H1 (cell line): ENCODE data around the gene PPIL4. TPM values are rescaled to one million over a fixed set of nuclear protein-coding genes. Genes with fewer than 3 reads are reported as not detected.

Experiments used
- CTCF ChIA-PET: fragments of 300-600 bp; sonication (Branson Sonifier 250); formaldehyde crosslinking; loops from one replicate; lab custom pipeline; 2021; ENCODE audit not compliant: partially characterized antibody; lab: Charles Lee
- POLR2A ChIA-PET: fragments of 300-600 bp; sonication (Branson Sonifier 250); formaldehyde crosslinking; loops from one replicate; lab custom pipeline; 2021; ENCODE audit warnings: inconsistent platforms; ENCODE audit not compliant: partially characterized antibody; lab: Charles Lee
- DNase-seq, 2 experiments: peaks; one replicate each; pipeline versions ENCODE4 v3.0.0 to v3.0.0-alpha.2; 2010 to 2022; ENCODE audit warnings: low spot score in 2 of 2, low read depth in 1 of 2, mixed read lengths in 1 of 2
- FAIRE-seq: peaks from 2 replicates; lab custom pipeline; 2011; peaks lifted over from hg19 to GRCh38; lab: Jason Lieb, UNC
- H2AFZ ChIP-seq: 2 replicates; pipeline ENCODE4 v1.8.1; 2012; ENCODE audit warnings: low read length, inconsistent platforms
- H2AK5ac ChIP-seq: 2 replicates; pipeline ENCODE4 v1.6.1; 2013; ENCODE audit warnings: low read depth, low read length
- H2BK120ac ChIP-seq: replicated peaks from 2 replicates; pipeline ENCODE3; 2013; ENCODE audit warnings: low read depth, low read length, inconsistent platforms
- H2BK12ac ChIP-seq: 2 replicates; pipeline ENCODE4 v1.6.1; 2013; ENCODE audit warnings: low read depth, low read length
- H2BK15ac ChIP-seq: 2 replicates; pipeline ENCODE4 v1.6.1; 2013; ENCODE audit warnings: low read length
- H2BK20ac ChIP-seq: 2 replicates; pipeline ENCODE4 v1.6.1; 2013; ENCODE audit warnings: low read length
- H2BK5ac ChIP-seq: 2 replicates; pipeline ENCODE4 v1.6.1; 2013; ENCODE audit warnings: low read depth, low read length
- H3K14ac ChIP-seq: 2 replicates; pipeline ENCODE4 v1.6.1; 2013; ENCODE audit warnings: inconsistent platforms; ENCODE audit not compliant: insufficient read length
- H3K18ac ChIP-seq: 2 replicates; pipeline ENCODE4 v1.6.1; 2013; ENCODE audit warnings: low read length; ENCODE audit errors: extremely low read depth
- H3K23ac ChIP-seq: 2 replicates; pipeline ENCODE4 v1.6.1; 2013; ENCODE audit warnings: inconsistent platforms; ENCODE audit not compliant: insufficient read length
- H3K23me2 ChIP-seq: 2 replicates; pipeline ENCODE4 v1.6.1; 2013; ENCODE audit warnings: low read depth, low read length
- H3K27ac ChIP-seq: 2 replicates; pipeline ENCODE4 v1.6.1; 2011; ENCODE audit warnings: low read depth, low read length, inconsistent platforms
- H3K27me3 ChIP-seq, 4 experiments: replicated peaks in 1 of 4; 1 replicate in 1 of 4; 2 replicates in 3 of 4; pipeline versions ENCODE4 v1.6.1 to v1.8.1; 2011 to 2013; ENCODE audit warnings: low read length in 3 of 4, mild to moderate bottlenecking in 3 of 4, inconsistent platforms in 2 of 4, mixed read lengths in 2 of 4, moderate library complexity in 1 of 4; ENCODE audit not compliant: control insufficient read depth in 3 of 4, insufficient read depth in 3 of 4; ENCODE audit errors: extremely low read depth in 1 of 4
- H3K36me3 ChIP-seq, 4 experiments: 2 replicates each; pipeline versions ENCODE4 v1.6.1 to v1.8.1; 2011 to 2013; ENCODE audit warnings: mild to moderate bottlenecking in 4 of 4, low read length in 3 of 4, moderate library complexity in 2 of 4, control low read depth in 1 of 4, inconsistent platforms in 1 of 4; ENCODE audit not compliant: insufficient read depth in 4 of 4, control insufficient read depth in 2 of 4
- H3K4ac ChIP-seq: replicated peaks from 2 replicates; pipeline ENCODE3; 2013; ENCODE audit warnings: low read length, low read depth, mixed read lengths, inconsistent platforms; ENCODE audit not compliant: insufficient read length
- H3K4me1 ChIP-seq, 4 experiments: replicated peaks in 1 of 4; 1 replicate in 1 of 4; 2 replicates in 3 of 4; pipeline versions ENCODE4 v1.6.1 to v1.8.1; 2011 to 2013; ENCODE audit warnings: low read length in 3 of 4, inconsistent platforms in 2 of 4, mixed read lengths in 1 of 4; ENCODE audit not compliant: insufficient read depth in 4 of 4, control insufficient read depth in 3 of 4
- H3K4me2 ChIP-seq, 2 experiments: 2 replicates each; pipeline versions ENCODE4 v1.6.1 to v1.8.1; 2011 to 2013; ENCODE audit warnings: low read depth in 2 of 2, low read length in 2 of 2, control low read depth in 1 of 2, inconsistent platforms in 1 of 2, mild to moderate bottlenecking in 1 of 2; ENCODE audit not compliant: insufficient read depth in 1 of 2
- H3K4me3 ChIP-seq, 4 experiments: fragments of 200-600, 300-600 bp in 1 of 4; sonication (generic), shearing (Covaris generic), sonication (Bioruptor Twin) in 1 of 4; 2 replicates each; pipeline versions ENCODE4 v1.5.1 to v1.8.1; 2011 to 2016; ENCODE audit warnings: low read length in 4 of 4, low read depth in 3 of 4, control low read depth in 2 of 4, inconsistent platforms in 2 of 4, mild to moderate bottlenecking in 2 of 4, mixed read lengths in 1 of 4, moderate library complexity in 1 of 4; ENCODE audit not compliant: insufficient read depth in 2 of 4; ENCODE audit errors: extremely low read depth in 1 of 4
- H3K56ac ChIP-seq: replicated peaks from 2 replicates; pipeline ENCODE3; 2013; ENCODE audit warnings: low read depth, mild to moderate bottlenecking, mixed read lengths, low read length, inconsistent platforms; ENCODE audit not compliant: insufficient read length
- H3K79me1 ChIP-seq: 2 replicates; pipeline ENCODE4 v1.6.1; 2013; ENCODE audit warnings: low read depth, low read length, control low read depth
- H3K79me2 ChIP-seq, 2 experiments: 2 replicates each; pipeline versions ENCODE4 v1.6.1 to v1.8.1; 2012 to 2013; ENCODE audit warnings: low read length in 2 of 2, mild to moderate bottlenecking in 2 of 2, inconsistent platforms in 1 of 2; ENCODE audit not compliant: insufficient read depth in 2 of 2, control insufficient read depth in 1 of 2
- H3K9ac ChIP-seq, 4 experiments: replicated peaks in 1 of 4; 1 replicate in 1 of 4; 2 replicates in 3 of 4; pipeline versions ENCODE4 v1.6.1 to v1.8.1; 2011 to 2013; ENCODE audit warnings: low read depth in 3 of 4, low read length in 3 of 4, control low read depth in 2 of 4, mild to moderate bottlenecking in 2 of 4, moderate library complexity in 2 of 4, inconsistent platforms in 1 of 4; ENCODE audit errors: extremely low read depth in 1 of 4
- H3K9me3 ChIP-seq, 2 experiments: 2 replicates each; pipeline versions ENCODE4 v1.6.1 to v1.8.1; 2012 to 2013; ENCODE audit warnings: mild to moderate bottlenecking in 2 of 2, moderate library complexity in 2 of 2, control low read depth in 1 of 2, inconsistent platforms in 1 of 2, low read depth in 1 of 2, low read length in 1 of 2, mixed read lengths in 1 of 2; ENCODE audit not compliant: insufficient read depth in 2 of 2
- H4K20me1 ChIP-seq, 2 experiments: replicated peaks in 1 of 2; 2 replicates each; pipeline versions ENCODE3 to v1.8.1; 2011 to 2013; ENCODE audit warnings: inconsistent platforms in 2 of 2, low read length in 2 of 2, mild to moderate bottlenecking in 1 of 2; ENCODE audit not compliant: insufficient read depth in 2 of 2, control insufficient read depth in 1 of 2
- H4K5ac ChIP-seq: 2 replicates; pipeline ENCODE4 v1.6.1; 2013; ENCODE audit warnings: low read length, low read depth, mixed read lengths, inconsistent platforms; ENCODE audit not compliant: insufficient read length
- H4K8ac ChIP-seq: 2 replicates; pipeline ENCODE4 v1.8.0; 2013; ENCODE audit warnings: mild to moderate bottlenecking, moderate library complexity, low read length, inconsistent platforms; ENCODE audit not compliant: insufficient read depth; ENCODE audit errors: extremely low read depth
- H4K91ac ChIP-seq: replicated peaks from 2 replicates; pipeline ENCODE3; 2013; ENCODE audit warnings: low read length, mixed read lengths, inconsistent platforms; ENCODE audit not compliant: insufficient read length
- BCL11A ChIP-seq, 2 experiments: IDR thresholded peaks; one replicate each; pipeline ENCODE4 v1.6.1; 2011; ENCODE audit warnings: low read depth in 2 of 2, low read length in 2 of 2, mild to moderate bottlenecking in 2 of 2
- CHD2 ChIP-seq: IDR thresholded peaks from 2 replicates; pipeline ENCODE4 v1.6.1; 2012; ENCODE audit warnings: low read length, improper control_type of control experiment
- EP300 ChIP-seq, 2 experiments: IDR thresholded peaks; 1 replicate in 1 of 2; 2 replicates in 1 of 2; pipeline ENCODE4 v1.6.1; 2011 to 2012; ENCODE audit warnings: low read depth in 2 of 2, low read length in 2 of 2, mild to moderate bottlenecking in 2 of 2, borderline replicate concordance in 1 of 2, inconsistent platforms in 1 of 2, moderate library complexity in 1 of 2
- NANOG ChIP-seq: IDR thresholded peaks from 2 replicates; pipeline ENCODE4 v1.6.1; 2011; ENCODE audit warnings: low read length, low read depth, mild to moderate bottlenecking, inconsistent platforms; ENCODE audit not compliant: insufficient read depth, poor library complexity, severe bottlenecking
- RAD21 ChIP-seq, 2 experiments: IDR thresholded peaks in 1 of 2; conservative IDR thresholded peaks in 1 of 2; 2 replicates each; pipeline ENCODE4 v1.6.1; 2011; ENCODE audit warnings: low read depth in 2 of 2, low read length in 2 of 2, improper control_type of control experiment in 1 of 2, inconsistent platforms in 1 of 2, mild to moderate bottlenecking in 1 of 2, moderate library complexity in 1 of 2
- RFX5 ChIP-seq: IDR thresholded peaks from 2 replicates; pipeline ENCODE4 v1.6.1; 2011; ENCODE audit warnings: low read depth, low read length, improper control_type of control experiment, borderline replicate concordance
- SRF ChIP-seq: IDR thresholded peaks from 2 replicates; pipeline ENCODE4 v1.6.1; 2011; ENCODE audit warnings: mild to moderate bottlenecking, low read depth, low read length, moderate library complexity
- YY1 ChIP-seq: IDR thresholded peaks from 2 replicates; pipeline ENCODE4 v1.6.1; 2011; ENCODE audit warnings: low read depth, mild to moderate bottlenecking, low read length
- WGBS, 2 experiments: shearing (Covaris generic) in 1 of 2; methylation state at CpG; one replicate each; pipeline versions ENCODE4 v1.1.6 to v1.1.7; 2013 to 2015; ENCODE audit warnings: low lambda C conversion rate in 2 of 2, mixed read lengths in 2 of 2, inconsistent platforms in 1 of 2, low coverage in 1 of 2, missing lambda C conversion rate in 1 of 2; ENCODE audit not compliant: insufficient replicate concordance in 2 of 2, insufficient coverage in 1 of 2, insufficient read length in 1 of 2; ENCODE audit errors: extremely low coverage in 1 of 2, missing lambda C conversion rate in 1 of 2; 5-methylcytosine and 5-hydroxymethylcytosine counted together
- polyA plus RNA-seq, 7 experiments: library from polyadenylated mRNA; depleted of rRNA in 3 of 7; stranded (reverse) in 5 of 7; unstranded in 2 of 7; fragments of >200 nt in 5 of 7; fragments of 200-250 nt in 2 of 7; gene quantifications; 1 replicate in 5 of 7; 2 replicates in 1 of 7; 4 replicates in 1 of 7; pipeline versions ENCODE4 v1.2.1 to v1.2.3, GENCODE V29; 2011 to 2013; ENCODE audit warnings: missing spikeins in 2 of 7, mixed read lengths in 2 of 7
- total RNA-seq: library from RNA; stranded (reverse); fragmentation: NEBNext Ultra II Directional; extraction: Animal tissue kit (Norgen Biotek cat#: 25700); gene quantifications from 2 replicates; pipeline ENCODE4 v1.2.1, GENCODE V29; 2021

Gene PPIL4
- total and polyA plus RNA-seq, 2 of the 8 experiments (the other 6 are each of a cell fraction or from before 2014, with no cell fraction given) = 2.0 to 33.2 TPM

DNA sequence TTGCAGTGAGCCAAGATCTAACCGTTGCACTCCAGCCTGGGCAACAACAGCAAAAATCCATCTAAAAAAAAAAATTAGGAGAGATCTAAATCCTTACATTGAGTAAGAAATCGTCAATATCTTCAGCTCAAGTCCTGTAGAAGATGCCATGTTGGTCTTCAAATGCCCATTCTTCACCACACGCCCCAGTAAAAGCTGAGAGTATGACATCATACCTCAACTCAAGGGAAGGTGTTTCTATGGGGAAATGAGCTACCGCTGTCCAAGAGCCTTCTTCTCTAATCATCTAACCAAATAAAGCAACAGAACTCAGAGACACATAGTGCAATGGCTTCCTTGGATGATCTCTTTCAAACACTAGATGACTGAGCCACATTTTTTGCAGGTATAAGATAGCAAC, 58.5 kb downstream of the PPIL4 start:
- no peaks in the 10 kb centered on the region for H3K27me3 ChIP-seq
- POLR2A ChIA-PET = interaction anchor here (0.6 to 1.7 kb wide), 3 partner anchors 9 to 1124 kb away, joined by 3 to 5 read pairs (median 3); no protein-coding TSS in a partner anchor
- TF ChIP-seq YY1 (no peak), EP300 (IDR thresholded peaks at IDR 0.05; ENCODE audit: borderline replicate concordance in 1 of 2, low read depth in 2 of 2, low read length in 2 of 2) (no peak), RAD21 (IDR thresholded peaks at IDR 0.05 in 1 of 2, conservative IDR thresholded peaks at IDR 0.05 in 1 of 2; ENCODE audit: low read depth in 2 of 2, low read length in 2 of 2) (no peak), RFX5 (no peak), CHD2 (no peak), BCL11A (IDR thresholded peaks at IDR 0.05; ENCODE audit: low read depth in 2 of 2, low read length in 2 of 2) (no peak), SRF (no peak), NANOG (no peak)
- no peaks in the 10 kb centered on the region for H3K79me2 ChIP-seq
- DNase-seq = no peak
- no peak for FAIRE-seq
- no peak overlapping the region for H4K5ac ChIP-seq
- no peak overlapping the region for H4K8ac ChIP-seq
- no peak overlapping the region for H4K91ac ChIP-seq
- H3K4me2 ChIP-seq = no peak overlapping the region
- no peak overlapping the region for H3K23ac ChIP-seq
- no peak overlapping the region for H3K14ac ChIP-seq
- H3K56ac ChIP-seq = no peak overlapping the region
- no peak overlapping the region for H2BK12ac ChIP-seq
- no peak overlapping the region for H2BK15ac ChIP-seq
- no peaks in the 10 kb centered on the region for H3K79me1 ChIP-seq
- no peaks in the 10 kb centered on the region for H4K20me1 ChIP-seq
- no peak overlapping the region for H2AK5ac ChIP-seq
- no peak overlapping the region for H3K18ac ChIP-seq
- no peak overlapping the region for H2BK5ac ChIP-seq
- no peaks in the 10 kb centered on the region for H3K23me2 ChIP-seq
- CTCF ChIA-PET = interaction anchor here (0.7 to 1.6 kb wide), 3 partner anchors 10 to 232 kb away, joined by 3 to 7 read pairs (median 3); no protein-coding TSS in a partner anchor
- WGBS, 2 experiments = 89% methylated on average over 4 of the region's 4 CpGs; no CpG with 5 or more reads in 1 of the 2 experiments
- H3K27ac ChIP-seq = no peak overlapping the region
- no peak overlapping the region for H3K9ac ChIP-seq
- H2AFZ ChIP-seq = no peak overlapping the region
- H3K9me3 ChIP-seq = no peaks in the 10 kb centered on the region
- no peak overlapping the region for H3K4me3 ChIP-seq
- H3K36me3 ChIP-seq = no peaks in the 10 kb centered on the region
- no peak overlapping the region for H2BK120ac ChIP-seq
- peaks cover 0 to 4% (median under 1%) of the 10 kb centered on the region in 4 experiments; a peak in 2 of 7 replicates for H3K4me1 ChIP-seq
- no peak overlapping the region for H2BK20ac ChIP-seq
- no peak overlapping the region for H3K4ac ChIP-seq
